ACC112 (cell line): Measurements from ENCODE around the gene ORM2.

ENCODE experiments used
- H2AFZ ChIP-seq: fragments of 200-600 bp; sonication (generic); one replicate; pipeline ENCODE4 v1.6.0; 2017; ENCODE audit warnings: antibody characterized with exemption, low read length; ENCODE audit not compliant: unreplicated experiment
- H3K27ac ChIP-seq: fragments of 200-600 bp; sonication (generic); 2 replicates; pipeline ENCODE4 v1.5.1; 2014; ENCODE audit warnings: low read depth, mild to moderate bottlenecking, antibody characterized with exemption, low read length, moderate library complexity
- H3K27me3 ChIP-seq: fragments of 200-600 bp; sonication (generic); 2 replicates; pipeline ENCODE4 v1.6.1; 2014; ENCODE audit warnings: mild to moderate bottlenecking, antibody characterized with exemption, low read length, moderate library complexity, mixed read lengths; ENCODE audit not compliant: insufficient read depth
- H3K36me3 ChIP-seq: fragments of 200-600 bp; sonication (generic); 2 replicates; pipeline ENCODE4 v1.6.1; 2016; ENCODE audit warnings: mild to moderate bottlenecking, antibody characterized with exemption, low read length, moderate library complexity, mixed read lengths; ENCODE audit not compliant: insufficient read depth
- H3K4me1 ChIP-seq: fragments of 200-600 bp; sonication (generic); one replicate; pipeline ENCODE4 v1.6.1; 2016; ENCODE audit warnings: low read length, mixed read lengths; ENCODE audit not compliant: insufficient read depth, unreplicated experiment, control insufficient read depth
- H3K4me3 ChIP-seq: fragments of 200-600 bp; sonication (generic); 2 replicates; pipeline ENCODE4 v1.5.1; 2014; ENCODE audit warnings: mild to moderate bottlenecking, low read depth, low read length
- H3K79me2 ChIP-seq: fragments of 200-600 bp; sonication (generic); one replicate; pipeline ENCODE4 v1.6.0; 2016; ENCODE audit warnings: low read length; ENCODE audit not compliant: control insufficient read depth, unreplicated experiment, insufficient read depth

ORM2 gene

DNA sequence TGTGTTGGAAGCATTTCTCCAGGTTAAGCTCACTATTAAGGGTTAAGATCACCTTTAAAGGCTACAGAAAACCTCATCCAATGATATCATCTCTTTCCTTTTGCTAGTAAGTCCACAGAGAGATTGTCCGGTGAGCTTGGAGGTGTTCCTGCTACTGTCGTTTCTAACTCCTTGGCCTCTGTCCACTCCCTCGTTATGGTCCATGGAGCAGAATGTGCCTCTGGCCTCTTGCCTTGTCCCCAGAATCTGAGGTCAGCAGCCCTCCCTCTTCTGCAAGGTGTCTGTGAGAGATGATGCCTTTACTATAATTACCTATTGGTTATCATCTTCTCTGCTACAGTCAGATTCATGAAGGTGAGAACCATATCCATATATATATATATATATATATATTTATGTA, 15.0 kb downstream of the ORM2 start:
- Histone ChIP-seq H3K79me2 (no peaks in the 10 kb centered on the region), H3K4me3 (no peak overlapping the region), H3K27me3 (no peaks in the 10 kb centered on the region), H2AFZ (no peak overlapping the region), H3K36me3 (peaks cover 7% of the 10 kb centered on the region; the same call in 1 of the 2 replicates), H3K4me1 (peaks cover 15% of the 10 kb centered on the region), H3K27ac (no peak overlapping the region)

- no peak overlapping the region for H2AFZ ChIP-seq
- H3K27ac ChIP-seq, result no peak overlapping the region
- no peaks in the 10 kb centered on the region for H3K27me3 ChIP-seq
- H3K4me1 ChIP-seq, result peaks cover 16% of the 10 kb centered on the region
- peaks cover 7% of the 10 kb centered on the region; the same call in 1 of the 2 replicates for H3K36me3 ChIP-seq
- H3K4me3 ChIP-seq, result no peak overlapping the region
- H3K79me2 ChIP-seq, result no peaks in the 10 kb centered on the region
Observed at GRCh38 chr9:114345493-114346065, 15.9 kb downstream of the ORM2 start.

DNA sequence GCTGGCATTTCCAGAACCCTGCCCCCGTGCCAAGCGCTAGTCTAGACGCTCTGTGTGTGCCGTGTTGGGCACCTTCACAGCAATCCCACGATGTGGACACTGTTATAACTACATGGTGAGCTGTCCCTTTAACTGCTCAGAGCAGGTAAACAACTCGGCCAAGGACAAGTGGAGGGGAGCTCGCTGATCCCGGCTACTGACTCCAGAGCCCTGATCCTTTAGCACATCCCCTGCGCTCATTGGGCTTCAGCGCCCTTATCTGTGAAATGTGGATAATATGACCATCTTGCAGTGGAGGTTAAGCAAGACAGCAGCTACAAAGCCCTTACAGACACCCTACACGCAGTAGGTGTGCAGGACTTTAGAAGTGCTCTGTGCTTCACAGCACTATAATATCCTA, 16.5 kb downstream of the ORM2 start:
- no peak overlapping the region for H3K4me3 ChIP-seq
- H3K79me2 ChIP-seq, result no peaks in the 10 kb centered on the region
- H3K27me3 ChIP-seq, result no peaks in the 10 kb centered on the region
- H2AFZ ChIP-seq, result no peak overlapping the region
- no peak overlapping the region for H3K27ac ChIP-seq
- H3K4me1 ChIP-seq, result peaks cover 16% of the 10 kb centered on the region
- H3K36me3 ChIP-seq, result peaks cover 7% of the 10 kb centered on the region; the same call in 1 of the 2 replicates

GRCh38 chr9:114347675-114348074, 18.0 kb downstream of the ORM2 start:
- no peaks in the 10 kb centered on the region for H3K27me3 ChIP-seq
- H3K27ac ChIP-seq, result no peak overlapping the region
- H3K36me3 ChIP-seq, result peaks cover 7% of the 10 kb centered on the region; the same call in 1 of the 2 replicates
- H3K79me2 ChIP-seq, result no peaks in the 10 kb centered on the region
- H3K4me1 ChIP-seq, result peaks cover 16% of the 10 kb centered on the region
- H2AFZ ChIP-seq, result no peak overlapping the region
- no peak overlapping the region for H3K4me3 ChIP-seq

- no peak overlapping the region for H3K4me3 ChIP-seq
- peaks cover 7% of the 10 kb centered on the region; the same call in 1 of the 2 replicates for H3K36me3 ChIP-seq
- no peaks in the 10 kb centered on the region for H3K27me3 ChIP-seq
- H2AFZ ChIP-seq, result no peak overlapping the region
- H3K27ac ChIP-seq, result peak overlapping the region; percentile 61
- peaks cover 18% of the 10 kb centered on the region for H3K4me1 ChIP-seq
- H3K79me2 ChIP-seq, result no peaks in the 10 kb centered on the region
Observed at GRCh38 chr9:114348261-114348905, 18.7 kb downstream of the ORM2 start.

GRCh38 chr9:114348906-114349482, 19.3 kb downstream of the ORM2 start:
- Histone ChIP-seq H2AFZ (no peak overlapping the region), H3K27ac (peak overlapping the region; percentile 61), H3K4me3 (no peak overlapping the region), H3K79me2 (no peaks in the 10 kb centered on the region), H3K27me3 (no peaks in the 10 kb centered on the region), H3K4me1 (peaks cover 21% of the 10 kb centered on the region), H3K36me3 (peaks cover 10% of the 10 kb centered on the region; the same call in 1 of the 2 replicates)

DNA sequence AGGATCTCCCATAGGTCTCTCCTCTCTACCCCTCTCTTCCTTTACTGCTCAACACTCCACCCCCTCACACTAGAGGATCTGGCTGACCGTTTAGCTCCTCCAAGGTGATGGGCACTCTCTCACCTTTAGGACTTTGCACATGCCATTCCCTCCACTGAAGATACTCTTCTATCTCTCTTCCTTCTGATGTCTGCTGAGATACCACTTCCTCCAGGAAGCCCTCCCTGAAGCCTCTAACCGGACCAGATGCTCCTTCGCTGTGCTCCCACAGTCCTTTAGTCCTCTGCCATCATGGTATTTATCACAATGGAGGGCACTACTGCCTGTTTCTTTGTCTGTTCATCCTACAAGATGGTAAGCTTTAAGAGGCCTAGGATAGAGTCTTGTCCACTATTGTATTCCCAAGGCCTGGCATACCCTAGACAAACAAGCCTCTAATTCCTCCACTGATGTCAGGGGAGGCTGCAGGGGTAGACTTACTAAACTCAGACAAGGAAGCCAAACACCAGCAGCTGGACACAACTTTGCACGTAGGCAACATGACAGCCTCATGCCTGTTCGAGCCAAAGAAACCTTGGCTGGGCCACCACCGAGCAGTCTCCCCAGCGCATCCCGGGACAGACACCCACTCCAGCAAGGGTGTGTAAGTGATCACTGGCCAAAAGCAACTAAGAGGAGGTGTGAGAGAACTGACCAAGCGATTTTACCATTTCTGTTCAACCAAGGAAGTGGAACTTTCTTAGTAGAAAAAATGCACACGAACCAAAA, 20.2 kb downstream of the ORM2 start:
- Histone ChIP-seq H3K36me3 (peaks cover 10% of the 10 kb centered on the region; the same call in 1 of the 2 replicates), H3K79me2 (no peaks in the 10 kb centered on the region), H3K4me3 (no peak overlapping the region), H3K27me3 (no peaks in the 10 kb centered on the region), H3K27ac (peak overlapping the region; percentile 35; the same call in 1 of the 2 replicates), H2AFZ (no peak overlapping the region), H3K4me1 (peaks cover 21% of the 10 kb centered on the region)

DNA sequence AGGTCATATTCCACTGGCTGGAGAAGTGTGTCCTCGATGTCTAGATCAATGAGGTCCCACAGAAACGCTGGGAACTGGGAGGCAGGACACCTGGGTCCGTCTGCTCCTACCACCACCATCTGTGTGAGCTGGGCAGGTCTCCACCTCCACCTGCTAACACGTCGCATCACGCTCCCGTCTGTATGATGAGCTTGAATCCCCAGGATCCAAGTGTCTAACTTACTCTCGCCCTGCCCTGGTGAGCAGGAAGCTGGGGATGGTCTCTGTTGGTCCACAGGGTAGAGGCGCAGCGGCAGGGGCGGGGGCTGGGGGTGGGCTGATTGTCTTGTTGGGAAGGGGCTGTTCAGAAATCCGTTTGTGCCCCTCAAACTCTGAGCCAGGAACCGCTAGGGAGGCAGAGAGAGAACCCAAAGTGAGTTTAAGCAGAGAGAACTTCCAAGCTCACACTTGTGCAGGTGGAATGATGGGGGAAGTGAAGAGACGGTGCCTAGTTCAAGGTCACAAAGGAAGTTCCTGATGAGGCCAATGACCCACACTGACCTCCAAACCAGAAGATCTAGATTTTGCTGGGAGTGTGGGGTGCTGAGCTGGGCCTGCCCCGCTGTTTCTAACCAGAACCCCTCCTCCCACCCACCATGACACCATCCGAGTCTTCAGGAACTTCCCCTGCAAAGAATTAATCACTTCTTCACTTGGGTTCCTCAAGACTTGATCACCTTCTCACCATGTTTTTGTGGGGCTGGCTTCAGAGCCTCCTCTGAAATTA, 21.1 kb downstream of the ORM2 start:
- Histone ChIP-seq H3K27ac (no peak overlapping the region), H3K27me3 (no peaks in the 10 kb centered on the region), H3K36me3 (peaks cover 10% of the 10 kb centered on the region; the same call in 1 of the 2 replicates), H3K79me2 (no peaks in the 10 kb centered on the region), H3K4me1 (peaks cover 21% of the 10 kb centered on the region), H3K4me3 (no peak overlapping the region), H2AFZ (no peak overlapping the region)

- Histone ChIP-seq H3K79me2 (no peaks in the 10 kb centered on the region), H3K4me1 (peaks cover 21% of the 10 kb centered on the region), H3K27ac (no peak overlapping the region), H2AFZ (no peak overlapping the region), H3K36me3 (peaks cover 3% of the 10 kb centered on the region; the same call in 1 of the 2 replicates), H3K4me3 (no peak overlapping the region), H3K27me3 (no peaks in the 10 kb centered on the region)
Observed at GRCh38 chr9:114351932-114352331, 22.3 kb downstream of the ORM2 start.

- Histone ChIP-seq H3K4me3 (no peak overlapping the region), H3K4me1 (peaks cover 6% of the 10 kb centered on the region), H3K36me3 (peaks cover 11% of the 10 kb centered on the region; the same call in 1 of the 2 replicates)
Observed at GRCh38 chr9:114355821-114356220, 26.2 kb downstream of the ORM2 start.

More at GRCh38 chr9:114355821-114356220, 26.2 kb downstream of the ORM2 start:
- Histone ChIP-seq H3K79me2 (no peaks in the 10 kb centered on the region), H3K27me3 (no peaks in the 10 kb centered on the region), H3K27ac (no peak overlapping the region), H2AFZ (no peak overlapping the region)
